Stimulated activated memory B cell treated with anti-CD40 and anti-IgM and Interleukin-4, amounts not matched to agents 10 μg/mL and 1 μg/mL and 100 μg/mL, for 72 hours (primary cell): ENCODE measurements around the gene KLF2.
"Not testable (repeated sequence)": the region's sequence is repeated elsewhere in the genome, so short reads cannot be mapped to it uniquely, and the experiment has no call there.

ENCODE experiments used
- ATAC-seq: fragments of 150-1000 bp; cut with Tn5 transposase; 2 replicates; pipeline ENCODE4 v1.10.0; 2021
- H3K27ac Mint-ChIP-seq: one replicate; pipeline ENCODE4 v1.8.0; 2022; ENCODE audit warnings: mild to moderate bottlenecking, mixed read lengths
- H3K27me3 Mint-ChIP-seq: one replicate; pipeline ENCODE4 v1.8.0; 2022; ENCODE audit warnings: mixed read lengths
- H3K36me3 Mint-ChIP-seq: one replicate; pipeline ENCODE4 v1.8.0; 2022; ENCODE audit warnings: mixed read lengths
- H3K4me1 Mint-ChIP-seq: one replicate; pipeline ENCODE4 v1.8.0; 2022; ENCODE audit warnings: mixed read lengths
- H3K4me3 Mint-ChIP-seq: one replicate; pipeline ENCODE4 v1.8.0; 2022; ENCODE audit warnings: mild to moderate bottlenecking, moderate library complexity, mixed read lengths
- H3K9me3 Mint-ChIP-seq: one replicate; pipeline ENCODE4 v1.8.0; 2022; ENCODE audit warnings: mixed read lengths

The KLF2 gene

GRCh38 chr19:16324384-16325160 lies at the start of gene KLF2:
KLF2 (plus strand) TSS chr19:16324826; CDS start chr19:16324924, 98 bp downstream.
- no peaks in the 10 kb centered on the region for H3K9me3 Mint-ChIP-seq
- peak; percentile 85 for ATAC-seq
- H3K36me3 Mint-ChIP-seq: peaks cover 27% of the 10 kb centered on the region
- peaks cover 71% of the 10 kb centered on the region for H3K4me1 Mint-ChIP-seq
- peak within 1 kb of the TSS; percentile 85 for H3K27ac Mint-ChIP-seq
- no peaks in the 10 kb centered on the region for H3K27me3 Mint-ChIP-seq
- peak within 1 kb of the TSS; percentile 72 for H3K4me3 Mint-ChIP-seq

DNA sequence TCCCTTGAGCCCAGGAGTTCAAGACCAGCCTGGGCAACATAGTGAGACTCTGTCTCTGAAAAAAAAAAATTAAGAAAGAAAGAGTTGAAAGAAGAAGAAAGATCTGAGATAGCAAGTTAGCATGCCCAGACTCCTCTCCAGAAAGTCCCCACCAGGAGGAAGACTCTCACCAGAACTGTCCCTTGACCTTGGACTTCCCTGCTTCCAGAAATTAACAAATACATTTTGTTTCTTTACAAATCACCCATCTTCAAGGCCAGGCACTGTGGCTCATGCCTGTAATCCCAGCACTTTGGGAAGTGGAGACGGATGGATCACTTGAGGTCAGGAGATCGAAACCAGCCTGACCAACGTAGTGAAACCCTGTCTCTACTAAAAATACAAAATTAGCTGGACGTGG lies 44.3 kb upstream of the KLF2 start:
- Mint-ChIP-seq H3K9me3 (no peaks in the 10 kb centered on the region), H3K27ac (peak overlapping the region; percentile 18), H3K4me1 (peaks cover 40% of the 10 kb centered on the region), H3K27me3 (no peaks in the 10 kb centered on the region), H3K4me3 (no peak overlapping the region), H3K36me3 (no peaks in the 10 kb centered on the region)
- ATAC-seq: no peak

DNA sequence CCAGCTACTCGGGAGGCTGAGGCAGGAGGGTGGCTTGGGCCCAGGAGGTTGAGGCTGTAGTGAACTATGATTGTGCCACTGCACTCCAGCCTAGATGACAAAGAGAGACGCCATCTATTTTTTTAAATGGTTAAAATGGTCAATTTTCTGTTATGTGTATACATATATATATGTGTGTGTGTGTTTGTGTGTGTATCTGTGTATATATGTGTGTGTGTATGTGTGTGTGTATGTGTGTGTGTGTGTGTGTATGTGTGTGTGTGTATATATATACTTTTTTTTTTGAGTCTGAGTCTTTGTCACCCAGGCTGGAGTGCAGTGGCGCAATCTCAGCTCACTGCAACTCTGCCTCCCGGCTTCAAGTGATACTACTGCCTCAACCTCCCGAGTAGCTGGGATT lies 42.9 kb upstream of the KLF2 start:
- no peaks in the 10 kb centered on the region for H3K9me3 Mint-ChIP-seq
- no peaks in the 10 kb centered on the region for H3K36me3 Mint-ChIP-seq
- H3K27ac Mint-ChIP-seq: no peak overlapping the region
- H3K27me3 Mint-ChIP-seq: no peaks in the 10 kb centered on the region
- peaks cover 43% of the 10 kb centered on the region for H3K4me1 Mint-ChIP-seq
- H3K4me3 Mint-ChIP-seq: no peak overlapping the region
- no peak for ATAC-seq

DNA sequence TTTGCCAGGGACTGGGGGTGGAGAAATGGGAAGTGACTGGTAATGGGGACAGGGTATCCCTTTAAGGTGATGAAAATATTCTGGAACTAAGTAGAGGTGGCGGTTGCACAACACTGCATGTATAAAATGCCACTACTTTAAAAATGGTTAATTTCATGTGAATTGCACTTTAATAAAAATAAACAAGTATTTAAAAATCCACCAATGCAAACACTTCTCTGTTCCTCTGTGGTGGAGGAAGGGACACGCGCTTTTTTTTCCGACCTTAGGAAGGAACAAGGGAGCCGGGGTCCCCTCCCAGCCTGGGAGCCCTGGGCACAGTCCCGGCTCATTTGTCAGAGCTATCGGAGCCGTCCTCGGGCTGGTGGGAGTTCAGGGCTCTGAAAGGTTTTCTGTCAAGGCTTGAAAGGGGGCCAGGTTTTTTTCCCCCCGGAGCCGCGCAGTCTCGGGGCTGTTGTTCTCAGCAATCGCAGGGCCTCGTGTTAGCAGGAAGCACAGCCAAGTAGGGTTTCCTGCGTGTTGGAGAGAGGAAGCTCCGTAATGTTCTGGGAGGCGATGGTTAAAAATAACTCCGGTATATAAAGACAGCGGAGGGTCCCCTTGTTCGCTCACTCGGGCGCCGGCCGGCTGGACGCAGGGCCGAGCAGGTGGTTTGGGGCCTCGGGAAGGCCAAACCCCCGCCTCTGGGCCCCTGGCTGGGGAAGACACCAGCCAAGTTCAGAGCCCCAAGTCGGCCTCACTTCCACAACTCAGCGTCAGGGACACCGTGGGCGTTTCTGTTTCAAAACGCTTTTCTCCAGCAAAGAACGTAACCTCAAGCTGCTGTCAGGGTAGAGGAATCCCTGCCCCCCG lies 41.2 kb upstream of the KLF2 start:
- H3K4me1 Mint-ChIP-seq: peaks cover 50% of the 10 kb centered on the region
- H3K36me3 Mint-ChIP-seq: no peaks in the 10 kb centered on the region
- ATAC-seq: peak; percentile 85
- no peaks in the 10 kb centered on the region for H3K9me3 Mint-ChIP-seq
- peak overlapping the region; percentile 53 for H3K4me3 Mint-ChIP-seq
- no peaks in the 10 kb centered on the region for H3K27me3 Mint-ChIP-seq
- peak overlapping the region; percentile 87 for H3K27ac Mint-ChIP-seq

DNA sequence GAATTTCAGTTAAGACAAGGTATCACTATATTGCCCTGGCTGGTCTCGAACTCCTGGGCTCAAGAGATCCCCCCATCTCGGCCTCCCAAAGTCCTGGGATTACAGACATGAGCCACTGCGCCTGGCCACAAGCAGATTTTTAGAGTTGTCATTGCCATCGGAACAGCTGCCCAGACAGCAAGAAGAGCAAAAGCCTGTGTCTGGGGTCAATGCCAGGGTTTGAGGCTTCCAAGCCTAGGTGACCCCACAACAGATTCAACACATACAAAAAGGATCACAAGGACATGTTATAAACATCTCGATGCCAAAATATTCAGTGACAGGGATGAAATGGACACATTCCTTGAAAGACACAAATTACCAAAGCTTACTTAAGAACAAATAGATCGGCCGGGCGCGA lies 40.1 kb upstream of the KLF2 start:
- H3K4me3 Mint-ChIP-seq: peak overlapping the region; percentile 3
- peak overlapping the region; percentile 87 for H3K27ac Mint-ChIP-seq
- no peak for ATAC-seq
- H3K9me3 Mint-ChIP-seq: no peaks in the 10 kb centered on the region
- H3K36me3 Mint-ChIP-seq: no peaks in the 10 kb centered on the region
- no peaks in the 10 kb centered on the region for H3K27me3 Mint-ChIP-seq
- peaks cover 50% of the 10 kb centered on the region for H3K4me1 Mint-ChIP-seq

DNA sequence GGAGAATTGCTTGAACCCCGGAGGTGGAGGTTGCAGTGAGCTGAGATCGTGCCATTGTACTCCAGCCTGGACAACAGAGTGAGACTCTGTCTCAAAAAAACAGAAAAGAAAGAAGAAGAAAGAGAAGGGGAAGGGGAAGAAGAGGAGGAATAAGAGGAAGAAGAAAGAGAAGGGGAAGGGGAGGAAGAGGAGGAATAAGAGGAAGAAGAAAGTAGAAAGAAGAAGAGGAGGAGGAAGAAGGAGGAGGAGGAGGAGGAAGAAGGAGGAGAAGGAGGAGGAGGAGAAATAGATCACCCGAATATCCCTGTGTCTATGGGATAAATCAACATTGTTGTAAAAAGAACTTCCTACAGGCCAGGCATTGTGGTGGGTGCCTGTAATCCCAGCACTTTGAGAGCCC lies 39.5 kb upstream of the KLF2 start:
- ATAC-seq, H3K4me3 Mint-ChIP-seq, H3K9me3 Mint-ChIP-seq, H3K36me3 Mint-ChIP-seq, H3K27me3 Mint-ChIP-seq: not testable (repeated sequence)
- Mint-ChIP-seq H3K4me1 (peaks cover 44% of the 10 kb centered on the region), H3K27ac (peak overlapping the region; percentile 87)

DNA sequence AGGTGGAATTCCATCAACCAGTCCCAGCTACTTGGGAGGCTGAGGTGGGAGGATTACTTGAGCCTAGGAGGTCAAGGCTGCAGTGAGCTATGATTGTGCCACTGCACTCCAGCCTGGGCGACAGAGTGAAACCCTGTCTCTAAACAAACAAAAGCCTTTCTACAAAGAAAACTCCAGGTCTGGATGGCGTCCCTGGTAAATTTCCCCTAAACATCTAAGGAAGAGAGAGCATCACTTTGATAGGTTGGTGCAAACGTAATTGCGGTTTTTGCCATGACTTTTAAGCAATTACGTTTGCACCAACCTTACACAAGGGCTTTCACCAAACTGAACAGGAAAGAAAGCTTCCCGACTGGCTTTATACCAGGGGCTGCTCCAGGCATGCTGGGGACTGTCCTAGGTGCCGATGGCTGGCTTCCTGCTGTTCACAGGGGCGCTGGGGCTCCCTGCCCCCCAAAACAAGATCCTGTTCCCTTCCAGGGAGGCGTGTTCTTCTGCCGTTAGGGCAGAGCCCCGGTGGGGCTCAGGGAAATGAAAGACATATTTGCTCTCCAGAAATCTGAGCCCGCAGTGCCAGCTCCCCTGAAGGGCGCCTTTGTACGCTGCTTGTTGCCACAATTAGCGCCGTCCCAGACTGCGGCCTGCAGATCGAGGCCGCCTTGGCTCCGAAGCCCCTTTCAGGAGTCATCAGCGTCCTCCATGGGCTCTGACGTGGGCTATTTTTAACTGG lies 38.7 kb upstream of the KLF2 start:
- Mint-ChIP-seq H3K27ac (no peak overlapping the region), H3K36me3 (no peaks in the 10 kb centered on the region), H3K9me3 (no peaks in the 10 kb centered on the region), H3K27me3 (no peaks in the 10 kb centered on the region), H3K4me1 (peaks cover 41% of the 10 kb centered on the region), H3K4me3 (no peak overlapping the region)
- no peak for ATAC-seq

- H3K27ac Mint-ChIP-seq: no peak overlapping the region
- H3K36me3 Mint-ChIP-seq: no peaks in the 10 kb centered on the region
- no peaks in the 10 kb centered on the region for H3K27me3 Mint-ChIP-seq
- H3K9me3 Mint-ChIP-seq: no peaks in the 10 kb centered on the region
- H3K4me1 Mint-ChIP-seq: peaks cover 27% of the 10 kb centered on the region
- ATAC-seq: no peak
- H3K4me3 Mint-ChIP-seq: no peak overlapping the region
Measured at GRCh38 chr19:16288544-16288943, 36.1 kb upstream of the KLF2 start.

DNA sequence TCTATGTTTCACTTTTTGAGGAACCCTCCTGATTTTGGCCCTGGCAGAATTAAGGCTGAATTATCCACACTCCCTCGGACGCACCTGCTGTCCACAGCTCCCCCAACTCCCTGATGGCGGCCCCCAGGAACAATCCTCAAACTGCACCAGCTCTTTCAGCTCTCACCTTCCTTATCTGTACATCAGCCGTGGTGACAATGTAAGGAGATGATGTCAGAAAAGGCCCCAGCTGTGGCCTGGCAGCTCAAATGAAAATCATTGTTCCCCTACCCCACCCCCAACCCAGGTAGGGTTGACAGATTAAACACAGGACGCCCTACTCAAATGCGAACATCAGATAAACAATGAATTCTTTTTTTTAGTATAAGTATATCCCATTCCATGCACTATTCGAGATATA lies 35.0 kb upstream of the KLF2 start:
- ATAC-seq: no peak
- H3K4me1 Mint-ChIP-seq: peaks cover 17% of the 10 kb centered on the region
- no peak overlapping the region for H3K4me3 Mint-ChIP-seq
- no peaks in the 10 kb centered on the region for H3K27me3 Mint-ChIP-seq
- no peak overlapping the region for H3K27ac Mint-ChIP-seq
- no peaks in the 10 kb centered on the region for H3K9me3 Mint-ChIP-seq
- H3K36me3 Mint-ChIP-seq: no peaks in the 10 kb centered on the region

DNA sequence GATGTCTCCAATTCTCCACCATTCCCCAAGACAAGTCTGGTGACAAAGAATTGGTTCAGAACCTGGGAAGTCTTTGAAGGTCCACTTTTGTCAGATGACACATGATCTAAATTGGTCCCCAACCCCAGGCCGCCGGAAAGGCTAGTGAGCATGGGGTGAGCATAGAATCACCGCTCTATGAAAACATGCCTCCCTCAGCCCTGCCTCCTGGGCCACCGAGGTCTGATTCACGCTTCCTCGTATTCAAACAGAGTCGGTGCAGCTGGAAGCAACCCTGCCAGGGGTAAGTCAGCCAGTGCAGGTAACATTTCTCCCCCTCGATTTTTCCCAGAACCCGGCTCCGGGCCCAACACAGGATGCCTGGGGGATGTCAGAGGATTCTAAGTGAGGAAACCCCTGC lies 33.9 kb upstream of the KLF2 start:
- H3K27me3 Mint-ChIP-seq: no peaks in the 10 kb centered on the region
- H3K36me3 Mint-ChIP-seq: no peaks in the 10 kb centered on the region
- no peaks in the 10 kb centered on the region for H3K9me3 Mint-ChIP-seq
- no peak overlapping the region for H3K27ac Mint-ChIP-seq
- H3K4me3 Mint-ChIP-seq: no peak overlapping the region
- peaks cover 10% of the 10 kb centered on the region for H3K4me1 Mint-ChIP-seq
- no peak for ATAC-seq

DNA sequence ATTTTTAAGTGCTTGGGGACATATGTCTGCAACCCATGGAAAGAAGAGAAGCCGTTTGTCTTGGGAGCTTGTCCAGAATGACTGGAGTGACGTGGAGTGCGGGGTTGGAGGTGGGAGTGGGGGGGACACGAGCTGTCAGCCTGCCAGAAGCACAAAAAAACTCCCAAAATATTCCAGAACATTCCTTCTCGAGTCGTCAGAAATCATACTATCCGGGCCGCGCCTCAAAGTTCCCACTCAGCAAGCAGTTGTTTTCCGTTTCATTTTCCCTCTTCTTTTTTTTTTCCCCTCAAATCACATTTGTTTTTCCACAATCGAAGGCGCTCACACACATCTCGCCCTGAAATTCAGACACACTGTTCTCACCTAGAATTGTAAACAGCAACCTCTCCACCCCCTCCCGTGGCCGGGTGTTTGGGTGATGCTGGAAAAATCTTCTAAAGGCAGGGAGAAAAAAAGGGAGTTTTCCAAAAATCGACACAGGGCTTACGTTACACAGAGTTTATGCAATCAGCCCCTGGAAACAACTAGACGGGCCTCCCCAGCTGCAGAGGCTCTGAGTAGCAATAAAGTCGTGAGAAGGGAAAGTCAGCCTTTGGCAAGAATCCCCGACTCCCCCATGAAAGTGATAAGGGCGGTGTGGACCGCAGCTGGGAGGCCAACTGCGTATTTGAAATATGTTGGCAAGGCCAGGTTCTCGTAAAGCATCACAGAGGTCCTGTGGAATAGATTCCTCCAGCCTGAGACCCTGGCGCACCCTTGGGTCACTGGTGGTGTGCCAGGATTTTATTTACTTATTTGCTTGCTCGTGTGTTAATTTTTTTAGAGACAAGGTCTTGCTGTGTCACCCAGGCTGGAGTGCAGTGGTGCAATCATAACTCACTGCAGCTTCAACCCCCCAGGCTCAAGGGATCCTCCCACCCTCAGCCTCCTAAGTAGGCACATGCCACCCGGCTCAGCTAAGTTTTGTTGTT lies 31.2 kb upstream of the KLF2 start:
- Mint-ChIP-seq H3K27ac (peak overlapping the region; percentile 17), H3K4me1 (no peaks in the 10 kb centered on the region), H3K27me3 (no peaks in the 10 kb centered on the region), H3K4me3 (no peak overlapping the region), H3K36me3 (no peaks in the 10 kb centered on the region), H3K9me3 (peaks cover under 1% of the 10 kb centered on the region)
- ATAC-seq: no peak

GRCh38 chr19:16295057-16295456 lies 29.6 kb upstream of the KLF2 start:
- ATAC-seq: no peak
- H3K4me3 Mint-ChIP-seq: no peak overlapping the region
- H3K27me3 Mint-ChIP-seq: no peaks in the 10 kb centered on the region
- H3K27ac Mint-ChIP-seq: no peak overlapping the region
- H3K4me1 Mint-ChIP-seq: no peaks in the 10 kb centered on the region
- H3K9me3 Mint-ChIP-seq: peaks cover 3% of the 10 kb centered on the region
- no peaks in the 10 kb centered on the region for H3K36me3 Mint-ChIP-seq

DNA sequence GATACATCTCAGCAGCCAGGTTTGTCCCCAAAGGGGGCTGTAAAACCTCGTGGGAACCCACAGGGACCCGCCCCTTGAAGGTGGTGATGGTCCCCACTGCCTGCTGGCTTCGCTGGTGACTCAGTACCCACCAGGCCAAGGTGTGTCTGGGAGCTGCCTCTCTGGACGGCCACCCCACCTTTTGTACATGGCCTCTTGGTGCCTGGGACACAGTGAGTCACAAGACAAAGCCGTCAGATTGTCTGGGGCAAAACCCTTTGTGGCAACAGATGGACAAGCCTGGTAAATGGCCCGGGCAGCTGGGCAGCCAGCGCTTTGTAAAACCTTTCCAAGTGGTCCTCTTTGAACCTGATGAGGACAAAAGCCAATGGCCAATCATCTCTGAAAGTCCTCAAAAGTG lies 27.9 kb upstream of the KLF2 start:
- H3K27me3 Mint-ChIP-seq: no peaks in the 10 kb centered on the region
- ATAC-seq: no peak
- H3K36me3 Mint-ChIP-seq: no peaks in the 10 kb centered on the region
- H3K4me3 Mint-ChIP-seq: no peak overlapping the region
- H3K9me3 Mint-ChIP-seq: peaks cover 3% of the 10 kb centered on the region
- peaks cover 2% of the 10 kb centered on the region for H3K4me1 Mint-ChIP-seq
- H3K27ac Mint-ChIP-seq: no peak overlapping the region

DNA sequence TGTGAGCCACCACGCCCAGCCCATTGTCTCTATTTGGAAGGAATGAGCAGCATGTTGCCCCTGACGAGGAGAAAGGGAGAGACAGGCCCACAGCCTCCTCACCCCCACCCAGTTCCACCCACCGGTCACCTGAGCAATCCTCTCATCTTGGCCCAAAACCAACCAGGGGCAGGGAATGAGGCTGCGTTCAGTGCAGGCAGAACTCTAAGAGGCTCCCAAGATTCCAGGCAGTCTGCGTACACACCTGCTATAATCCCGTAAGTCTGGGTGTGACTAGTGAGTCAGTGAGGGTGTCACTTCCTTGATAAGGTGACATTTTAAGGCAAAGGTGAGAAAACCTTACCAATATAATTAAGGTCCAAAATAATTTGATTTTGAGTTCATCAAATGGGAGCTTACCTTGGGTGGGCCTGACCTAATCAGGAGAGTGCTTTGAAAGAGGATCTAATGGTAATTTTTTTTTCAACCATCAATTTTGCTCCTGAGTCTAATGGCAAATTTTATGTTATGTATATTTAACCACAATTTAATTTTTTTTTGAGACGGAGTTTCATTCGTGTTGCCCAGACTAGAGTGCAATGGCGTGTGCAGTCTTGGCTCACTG lies 26.9 kb upstream of the KLF2 start:
- H3K27ac Mint-ChIP-seq: no peak overlapping the region
- no peak for ATAC-seq
- H3K4me3 Mint-ChIP-seq: no peak overlapping the region
- H3K9me3 Mint-ChIP-seq: peaks cover 3% of the 10 kb centered on the region
- no peaks in the 10 kb centered on the region for H3K36me3 Mint-ChIP-seq
- H3K27me3 Mint-ChIP-seq: no peaks in the 10 kb centered on the region
- peaks cover 12% of the 10 kb centered on the region for H3K4me1 Mint-ChIP-seq
